Omental fat pad (tissue), 4 donors: ENCODE data around the gene PYDC1. TPM values are rescaled to one million over a fixed set of nuclear protein-coding genes. Genes with fewer than 3 reads are reported as not detected.
A peak's percentile ranks its signal among the peaks of the same experiment; 100 is the strongest.
"Not testable (repeated sequence)": the region's sequence is repeated elsewhere in the genome, so short reads cannot be mapped to it uniquely, and the experiment has no call there.

ENCODE experiments used
- ATAC-seq: fragments of 150-250 bp; one replicate; pipeline ENCODE4 v1.9.1; 2016; ENCODE audit warnings: mild to moderate bottlenecking, moderate library complexity; ENCODE audit not compliant: low FRiP score
- DNase-seq: peaks from one replicate; pipeline ENCODE4 v3.0.0-alpha.2; 2019; ENCODE audit warnings: low spot score
- CTCF ChIP-seq, 3 donors: fragments of 450-650 bp; IDR thresholded peaks; one replicate each; pipeline ENCODE4 v1.5.1; 2016 to 2017; ENCODE audit warnings: antibody characterized with exemption in 3 of 3, mild to moderate bottlenecking in 3 of 3, moderate library complexity in 2 of 3
- total RNA-seq, 4 donors: library from RNA; depleted of rRNA; stranded (reverse); fragments of >200 nt; gene quantifications; one replicate each; pipeline ENCODE4 v1.1.0, GENCODE V29; 2016

Gene PYDC1
- total RNA-seq, 4 donors from 2014 or later: not detected

GRCh38 chr16:31201582-31202413 is 15.1 kb downstream of the PYDC1 start:
- DNase-seq (no peak), ATAC-seq (peak; percentile 37)
- TF ChIP-seq CTCF (IDR thresholded peaks at IDR 0.05): no peak

GRCh38 chr16:31200821-31201568 is 15.9 kb downstream of the PYDC1 start:
- ATAC-seq (no peak), DNase-seq (no peak)
- TF ChIP-seq CTCF (IDR thresholded peaks at IDR 0.05): no peak

GRCh38 chr16:31200111-31200510 is 16.8 kb downstream of the PYDC1 start:
- not testable (repeated sequence) for ATAC-seq, DNase-seq

- TF ChIP-seq CTCF (IDR thresholded peaks at IDR 0.05): no peak
- no peak for DNase-seq
Observed at GRCh38 chr16:31199430-31200041, 17.4 kb downstream of the PYDC1 start.

GRCh38 chr16:31198207-31198882 is 18.6 kb downstream of the PYDC1 start:
- ATAC-seq (no peak), DNase-seq (no peak)
- no peak for TF ChIP-seq CTCF (IDR thresholded peaks at IDR 0.05)

More at GRCh38 chr16:31199430-31200041, 17.4 kb downstream of the PYDC1 start:
- no peak for ATAC-seq

- ATAC-seq (no peak), DNase-seq (no peak)
- TF ChIP-seq CTCF (IDR thresholded peaks at IDR 0.05): no peak
Observed at GRCh38 chr16:31196324-31197088, 20.4 kb downstream of the PYDC1 start.

- not testable (repeated sequence) for DNase-seq, ATAC-seq
Observed at GRCh38 chr16:31195861-31196260, 21.1 kb downstream of the PYDC1 start.
